Endodermal cell (in vitro differentiated cells): ENCODE data around the gene AZI2. TPM values are rescaled to one million over a fixed set of nuclear protein-coding genes. Genes with fewer than 3 reads are reported as not detected.

Experiments used
- DNase-seq: peaks from one replicate; pipeline ENCODE4 v3.0.0-alpha.2; 2017
- H3K27ac ChIP-seq: 2 replicates; pipeline ENCODE4 v1.5.1; 2013; ENCODE audit warnings: mild to moderate bottlenecking, low read depth, low read length, moderate library complexity
- H3K27me3 ChIP-seq: 2 replicates; pipeline ENCODE4 v1.6.1; 2013; ENCODE audit warnings: mild to moderate bottlenecking, low read length, moderate library complexity; ENCODE audit not compliant: insufficient read depth, control insufficient read depth, poor library complexity, severe bottlenecking
- H3K36me3 ChIP-seq: 2 replicates; pipeline ENCODE4 v1.7.0; 2013; ENCODE audit warnings: mild to moderate bottlenecking, low read length, moderate library complexity; ENCODE audit not compliant: control insufficient read depth, insufficient read depth
- H3K4me1 ChIP-seq: one replicate; pipeline ENCODE4 v1.7.0; 2013; ENCODE audit warnings: low read length; ENCODE audit not compliant: control insufficient read depth, insufficient read depth
- H3K4me3 ChIP-seq: 2 replicates; pipeline ENCODE4 v1.5.1; 2013; ENCODE audit warnings: mild to moderate bottlenecking, low read length, moderate library complexity
- H3K9ac ChIP-seq: 2 replicates; pipeline ENCODE4 v1.6.1; 2013; ENCODE audit warnings: mild to moderate bottlenecking, low read length, moderate library complexity; ENCODE audit not compliant: poor library complexity, severe bottlenecking; ENCODE audit errors: extremely low read depth
- H3K9me3 ChIP-seq: 2 replicates; pipeline ENCODE4 v1.6.1; 2013; ENCODE audit warnings: mild to moderate bottlenecking, low read length, moderate library complexity; ENCODE audit not compliant: control insufficient read depth
- H3K27ac Mint-ChIP-seq: 2 replicates; pipeline ENCODE4 v1.8.0; 2020; ENCODE audit warnings: mixed read lengths
- H3K27me3 Mint-ChIP-seq: 2 replicates; pipeline ENCODE4 v1.8.0; 2021; ENCODE audit warnings: mild to moderate bottlenecking, mixed read lengths; ENCODE audit not compliant: insufficient read depth
- H3K36me3 Mint-ChIP-seq: 2 replicates; pipeline ENCODE4 v1.8.0; 2020; ENCODE audit warnings: low read depth, mixed read lengths
- H3K4me1 Mint-ChIP-seq: 2 replicates; pipeline ENCODE4 v1.8.0; 2020; ENCODE audit warnings: mixed read lengths
- H3K4me3 Mint-ChIP-seq: 2 replicates; pipeline ENCODE4 v1.8.0; 2020; ENCODE audit warnings: mild to moderate bottlenecking, moderate library complexity, mixed read lengths
- H3K9me3 Mint-ChIP-seq: 2 replicates; pipeline ENCODE4 v1.8.0; 2020; ENCODE audit warnings: mild to moderate bottlenecking, mixed read lengths
- CTCF ChIP-seq: fragments of 200-600 bp; sonication (generic); conservative IDR thresholded peaks from 2 replicates; pipeline ENCODE4 v1.5.0; 2021; ENCODE audit warnings: antibody characterized with exemption, mild to moderate bottlenecking
- WGBS, 2 experiments: methylation state at CpG; one replicate each; pipeline versions ENCODE4 v1.1.5 to v1.1.7; 2013; ENCODE audit warnings: missing lambda C conversion rate in 2 of 2, mixed read lengths in 1 of 2; ENCODE audit not compliant: insufficient coverage in 1 of 2, insufficient read length in 1 of 2; 5-methylcytosine and 5-hydroxymethylcytosine counted together
- total RNA-seq, 2 donors: library from RNA; stranded (reverse); fragmentation: NEBNext Ultra II Directional in 1 of 2; extraction: Animal tissue kit (Norgen Biotek cat#: 25700) in 1 of 2; gene quantifications; 2 replicates in 1 of 2; 3 replicates in 1 of 2; pipeline ENCODE4 v1.2.1, GENCODE V29; 2021

AZI2 gene
- total RNA-seq, 2 donors from 2014 or later: 51.9 to 54.9 TPM

GRCh38 chr3:28300345-28300962 lies 48.2 kb downstream of the AZI2 start:
- DNase-seq: no peak
- no peaks in the 10 kb centered on the region for H3K9me3 Mint-ChIP-seq
- no peak overlapping the region for H3K4me3 Mint-ChIP-seq
- no peak for TF ChIP-seq CTCF
- H3K36me3 Mint-ChIP-seq: peaks cover 4% of the 10 kb centered on the region
- Histone ChIP-seq H3K4me3 (no peak overlapping the region), H3K36me3 (no peaks in the 10 kb centered on the region), H3K9ac (no peak overlapping the region), H3K27me3 (no peaks in the 10 kb centered on the region), H3K4me1 (no peaks in the 10 kb centered on the region), H3K9me3 (no peaks in the 10 kb centered on the region), H3K27ac (no peak overlapping the region)
- no peaks in the 10 kb centered on the region for H3K27me3 Mint-ChIP-seq
- no peak overlapping the region for H3K27ac Mint-ChIP-seq
- H3K4me1 Mint-ChIP-seq: peaks cover 8% of the 10 kb centered on the region
- 89 to 97% methylated on average over 2 to 5 of the region's 5 CpGs for WGBS, 2 experiments

- no peak for DNase-seq
- H3K9me3 ChIP-seq: no peaks in the 10 kb centered on the region
- Mint-ChIP-seq H3K27me3 (no peaks in the 10 kb centered on the region), H3K9me3 (no peaks in the 10 kb centered on the region), H3K4me3 (no peak overlapping the region), H3K36me3 (no peaks in the 10 kb centered on the region), H3K4me1 (peaks cover 6% of the 10 kb centered on the region), H3K27ac (no peak overlapping the region)
- H3K4me1 ChIP-seq: no peaks in the 10 kb centered on the region
- no CpG with 5 or more reads among the region's 1 CpG for WGBS, 2 experiments
- H3K27me3 ChIP-seq: no peaks in the 10 kb centered on the region
- no peak overlapping the region for H3K4me3 ChIP-seq
- H3K9ac ChIP-seq: no peak overlapping the region
- H3K36me3 ChIP-seq: peaks cover 3% of the 10 kb centered on the region
- H3K27ac ChIP-seq: no peak overlapping the region
- TF ChIP-seq CTCF: no peak
These were observed 48.9 kb downstream of the AZI2 start for GRCh38 chr3:28299705-28300104.

GRCh38 chr3:28295898-28296490 lies 52.6 kb downstream of the AZI2 start:
- Mint-ChIP-seq H3K9me3 (peaks cover 2% of the 10 kb centered on the region), H3K4me1 (peaks cover 6% of the 10 kb centered on the region), H3K4me3 (no peak overlapping the region), H3K27ac (no peak overlapping the region), H3K36me3 (peaks cover 5% of the 10 kb centered on the region), H3K27me3 (no peaks in the 10 kb centered on the region)
- no peak overlapping the region for H3K27ac ChIP-seq
- DNase-seq: no peak
- H3K27me3 ChIP-seq: no peaks in the 10 kb centered on the region
- no peak overlapping the region for H3K9ac ChIP-seq
- no peak for TF ChIP-seq CTCF
- H3K4me1 ChIP-seq: no peaks in the 10 kb centered on the region
- H3K36me3 ChIP-seq: peaks cover 3% of the 10 kb centered on the region
- H3K9me3 ChIP-seq: peaks cover 2% of the 10 kb centered on the region
- H3K4me3 ChIP-seq: no peak overlapping the region
